Neural progenitor cell (in vitro differentiated cells): ENCODE results near the gene CFAP61. TPM values are rescaled to one million over a fixed set of nuclear protein-coding genes. Genes with fewer than 3 reads are reported as not detected.

Experiments used
- DNase-seq: peaks from one replicate; pipeline ENCODE4 v3.0.0-alpha.2; 2016; ENCODE audit warnings: low spot score
- H2AFZ ChIP-seq: fragments of 200-600 bp; sonication (generic); replicated peaks from 2 replicates; pipeline ENCODE4 v1.6.1; 2016; ENCODE audit warnings: antibody characterized with exemption
- H3F3A ChIP-seq: fragments of 200-600 bp; sonication (generic); 2 replicates; pipeline ENCODE4 v1.6.1; 2016; ENCODE audit warnings: antibody characterized with exemption, low read depth
- H3K27ac ChIP-seq: fragments of 200-600 bp; sonication (generic); 2 replicates; pipeline ENCODE4 v1.5.1; 2016; ENCODE audit warnings: mild to moderate bottlenecking
- H3K27me3 ChIP-seq: fragments of 200-600 bp; sonication (generic); 2 replicates; pipeline ENCODE4 v1.6.1; 2016; ENCODE audit warnings: mild to moderate bottlenecking, moderate library complexity
- H3K36me3 ChIP-seq: fragments of 200-600 bp; sonication (generic); 2 replicates; pipeline ENCODE4 v1.5.1; 2016
- H3K4me1 ChIP-seq: fragments of 200-600 bp; sonication (generic); 2 replicates; pipeline ENCODE4 v1.6.1; 2016; ENCODE audit warnings: mixed run types
- H3K4me2 ChIP-seq: fragments of 200-600 bp; sonication (generic); 2 replicates; pipeline ENCODE4 v1.6.1; 2016
- H3K4me3 ChIP-seq: fragments of 200-600 bp; sonication (generic); 2 replicates; pipeline ENCODE4 v1.5.1; 2016
- H3K79me2 ChIP-seq: fragments of 200-600 bp; sonication (generic); 2 replicates; pipeline ENCODE4 v1.6.1; 2016; ENCODE audit warnings: low read depth
- H3K9ac ChIP-seq: fragments of 200-600 bp; sonication (generic); 2 replicates; pipeline ENCODE4 v1.6.1; 2016
- H3K9me3 ChIP-seq: fragments of 200-600 bp; sonication (generic); 2 replicates; pipeline ENCODE4 v1.5.1; 2016; ENCODE audit warnings: low read depth
- H4K20me1 ChIP-seq: fragments of 200-600 bp; sonication (generic); 2 replicates; pipeline ENCODE4 v1.6.1; 2016; ENCODE audit warnings: low read depth
- H3K27ac Mint-ChIP-seq: 3 replicates; pipeline ENCODE4 v1.8.0; 2021; ENCODE audit warnings: mixed read lengths
- H3K27me3 Mint-ChIP-seq: 2 replicates; pipeline ENCODE4 v1.8.0; 2022; ENCODE audit warnings: low read depth, mild to moderate bottlenecking, inconsistent platforms, moderate library complexity, mixed read lengths; ENCODE audit not compliant: insufficient read depth
- H3K36me3 Mint-ChIP-seq: 3 replicates; pipeline ENCODE4 v1.8.0; 2021; ENCODE audit warnings: mixed read lengths
- H3K4me1 Mint-ChIP-seq: 3 replicates; pipeline ENCODE4 v1.8.0; 2021; ENCODE audit warnings: mixed read lengths
- H3K4me3 Mint-ChIP-seq: 3 replicates; pipeline ENCODE4 v1.8.0; 2021; ENCODE audit warnings: mild to moderate bottlenecking, moderate library complexity, mixed read lengths
- H3K9me3 Mint-ChIP-seq: 3 replicates; pipeline ENCODE4 v1.8.0; 2020; ENCODE audit warnings: mixed read lengths
- EZH2 ChIP-seq: fragments of 200-600 bp; sonication (generic); IDR thresholded peaks from 2 replicates; pipeline ENCODE4 v1.6.1; 2017; ENCODE audit warnings: antibody characterized with exemption, mild to moderate bottlenecking, moderate library complexity
- EZH2phosphoT487 ChIP-seq: fragments of 200-600 bp; sonication (generic); IDR thresholded peaks from 2 replicates; pipeline ENCODE4 v1.6.1; 2017; ENCODE audit warnings: antibody characterized with exemption
- total RNA-seq: library from RNA; depleted of rRNA; stranded (reverse); fragments of >200 nt; gene quantifications from 2 replicates; pipeline ENCODE4 v1.2.3, GENCODE V29; 2015; ENCODE audit warnings: low replicate concordance
- TF ChIP-seq, protein P1 (sequence below): fragments of 200-600 bp; sonication (generic); IDR thresholded peaks from 2 replicates; pipeline ENCODE4 v1.5.1; 2017; ENCODE audit warnings: antibody characterized with exemption, mild to moderate bottlenecking

CFAP61 gene
- total RNA-seq, 1 donor from 2014 or later = not detected

DNA sequence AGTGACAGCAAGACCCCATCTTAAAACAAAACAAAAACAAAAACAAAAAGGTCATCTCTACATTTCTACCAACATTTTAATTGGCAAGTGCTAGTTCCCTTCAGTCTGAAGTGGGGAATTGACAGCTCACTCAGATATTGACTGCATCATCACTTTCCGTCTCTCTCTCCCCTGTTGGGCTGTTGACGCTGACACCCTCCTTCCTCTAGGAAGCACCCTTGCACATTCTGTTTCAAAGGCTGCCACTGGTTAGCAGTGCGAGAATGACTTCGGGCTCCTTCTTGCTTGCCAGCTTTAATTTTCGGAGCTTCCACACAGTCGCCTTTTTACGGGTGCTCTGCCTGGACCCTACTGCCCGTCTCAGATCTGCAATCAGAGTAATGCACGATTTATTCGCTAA lies 218.9 kb downstream of the CFAP61 start:
- H2AFZ ChIP-seq = peak overlapping the region; percentile 60

DNA sequence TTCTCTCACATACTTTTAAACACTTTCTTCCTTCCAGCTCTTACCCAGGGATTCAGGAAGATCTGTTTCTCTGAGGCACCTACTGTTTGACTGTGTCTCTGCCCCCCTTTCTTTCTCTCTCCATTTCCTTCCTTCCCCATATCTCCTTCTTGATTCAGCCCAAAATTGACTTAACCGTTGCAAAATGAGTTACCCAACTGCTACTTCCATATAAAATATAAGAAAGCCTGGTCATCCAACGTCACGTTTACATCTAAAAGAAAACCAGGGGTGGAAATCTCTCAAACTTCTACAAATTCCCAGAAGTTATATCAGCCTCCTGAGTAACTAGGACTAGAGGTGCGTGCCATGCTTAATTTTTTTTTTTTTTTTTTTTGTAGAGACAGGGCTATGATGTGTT lies 220.4 kb downstream of the CFAP61 start:
- H3K27ac Mint-ChIP-seq = no peak overlapping the region
- Histone ChIP-seq H3K4me1 (no peaks in the 10 kb centered on the region), H3K27ac (no peak overlapping the region), H3K79me2 (no peaks in the 10 kb centered on the region), H3K27me3 (no peaks in the 10 kb centered on the region), H3K9ac (no peak overlapping the region), H3K9me3 (no peaks in the 10 kb centered on the region), H3K4me3 (no peak overlapping the region), H4K20me1 (no peaks in the 10 kb centered on the region), H3K4me2 (no peak overlapping the region), H3F3A (no peaks in the 10 kb centered on the region), H3K36me3 (no peaks in the 10 kb centered on the region), H2AFZ (peak overlapping the region; percentile 50)
- no peak overlapping the region for H3K4me3 Mint-ChIP-seq
- DNase-seq = no peak
- no peaks in the 10 kb centered on the region for H3K9me3 Mint-ChIP-seq
- TF ChIP-seq, protein P1, sequence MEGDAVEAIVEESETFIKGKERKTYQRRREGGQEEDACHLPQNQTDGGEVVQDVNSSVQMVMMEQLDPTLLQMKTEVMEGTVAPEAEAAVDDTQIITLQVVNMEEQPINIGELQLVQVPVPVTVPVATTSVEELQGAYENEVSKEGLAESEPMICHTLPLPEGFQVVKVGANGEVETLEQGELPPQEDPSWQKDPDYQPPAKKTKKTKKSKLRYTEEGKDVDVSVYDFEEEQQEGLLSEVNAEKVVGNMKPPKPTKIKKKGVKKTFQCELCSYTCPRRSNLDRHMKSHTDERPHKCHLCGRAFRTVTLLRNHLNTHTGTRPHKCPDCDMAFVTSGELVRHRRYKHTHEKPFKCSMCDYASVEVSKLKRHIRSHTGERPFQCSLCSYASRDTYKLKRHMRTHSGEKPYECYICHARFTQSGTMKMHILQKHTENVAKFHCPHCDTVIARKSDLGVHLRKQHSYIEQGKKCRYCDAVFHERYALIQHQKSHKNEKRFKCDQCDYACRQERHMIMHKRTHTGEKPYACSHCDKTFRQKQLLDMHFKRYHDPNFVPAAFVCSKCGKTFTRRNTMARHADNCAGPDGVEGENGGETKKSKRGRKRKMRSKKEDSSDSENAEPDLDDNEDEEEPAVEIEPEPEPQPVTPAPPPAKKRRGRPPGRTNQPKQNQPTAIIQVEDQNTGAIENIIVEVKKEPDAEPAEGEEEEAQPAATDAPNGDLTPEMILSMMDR = no peak
- no peak for TF ChIP-seq EZH2
- TF ChIP-seq EZH2phosphoT487 = no peak
- H3K27me3 Mint-ChIP-seq = peaks cover 6% of the 10 kb centered on the region
- H3K4me1 Mint-ChIP-seq = peaks cover 28% of the 10 kb centered on the region
- H3K36me3 Mint-ChIP-seq = no peaks in the 10 kb centered on the region

More for the DNA sequence above, 218.9 kb downstream of the CFAP61 start:
- Histone ChIP-seq H3K79me2 (no peaks in the 10 kb centered on the region), H3K4me2 (no peak overlapping the region), H3K27ac (no peak overlapping the region), H3K9me3 (no peaks in the 10 kb centered on the region), H3F3A (no peaks in the 10 kb centered on the region), H3K27me3 (no peaks in the 10 kb centered on the region), H3K4me3 (no peak overlapping the region), H3K9ac (no peak overlapping the region), H3K4me1 (no peaks in the 10 kb centered on the region), H4K20me1 (no peaks in the 10 kb centered on the region), H3K36me3 (no peaks in the 10 kb centered on the region)
- peaks cover 7% of the 10 kb centered on the region for H3K27me3 Mint-ChIP-seq
- H3K36me3 Mint-ChIP-seq = no peaks in the 10 kb centered on the region
- no peak for DNase-seq
- TF ChIP-seq, protein P1 = no peak
- no peak for TF ChIP-seq EZH2
- TF ChIP-seq EZH2phosphoT487 = no peak
- no peak overlapping the region for H3K4me3 Mint-ChIP-seq
- no peak overlapping the region for H3K27ac Mint-ChIP-seq
- H3K9me3 Mint-ChIP-seq = no peaks in the 10 kb centered on the region
- peaks cover 19% of the 10 kb centered on the region for H3K4me1 Mint-ChIP-seq

DNA sequence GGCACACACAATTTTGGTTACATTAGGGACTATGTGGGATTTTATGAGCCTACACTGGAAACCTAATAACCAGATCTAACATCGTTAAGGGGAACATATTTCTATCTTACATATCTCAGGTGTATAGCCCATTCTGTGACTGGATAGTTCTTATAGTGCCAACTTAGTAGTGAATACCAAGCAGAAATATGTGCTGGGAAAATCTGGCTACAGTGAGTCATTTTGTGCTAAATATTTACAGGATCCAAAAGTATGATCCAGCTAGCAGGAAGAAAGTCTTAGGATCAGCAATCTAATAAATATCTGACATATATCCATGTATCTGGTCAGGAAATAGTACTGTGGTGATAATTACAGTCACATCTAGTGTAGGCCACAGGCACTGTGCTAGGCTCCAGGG lies 221.0 kb downstream of the CFAP61 start:
- H3K27ac Mint-ChIP-seq = no peak overlapping the region
- peaks cover 6% of the 10 kb centered on the region for H3K27me3 Mint-ChIP-seq
- no peak overlapping the region for H3K4me3 ChIP-seq
- H3K4me1 Mint-ChIP-seq = peaks cover 31% of the 10 kb centered on the region
- DNase-seq = no peak
- no peaks in the 10 kb centered on the region for H3K27me3 ChIP-seq
- no peaks in the 10 kb centered on the region for H3K9me3 ChIP-seq
- H3K27ac ChIP-seq = no peak overlapping the region
- H3K4me3 Mint-ChIP-seq = no peak overlapping the region
- no peak overlapping the region for H3K9ac ChIP-seq
- H2AFZ ChIP-seq = no peak overlapping the region
- H3K4me1 ChIP-seq = no peaks in the 10 kb centered on the region
- no peaks in the 10 kb centered on the region for H3F3A ChIP-seq
- no peaks in the 10 kb centered on the region for H3K36me3 ChIP-seq
- no peak for TF ChIP-seq EZH2phosphoT487
- TF ChIP-seq, protein P1 = no peak
- no peak for TF ChIP-seq EZH2
- H3K79me2 ChIP-seq = no peaks in the 10 kb centered on the region
- H3K9me3 Mint-ChIP-seq = no peaks in the 10 kb centered on the region
- no peak overlapping the region for H3K4me2 ChIP-seq
- no peaks in the 10 kb centered on the region for H4K20me1 ChIP-seq
- H3K36me3 Mint-ChIP-seq = no peaks in the 10 kb centered on the region
